ENCODE measurements around the gene ABI3BP. TPM values are rescaled to one million over a fixed set of nuclear protein-coding genes. Genes with fewer than 3 reads are reported as not detected.

Gene ABI3BP
- total RNA-seq, 2 donors from 2014 or later = not detected

DNA sequence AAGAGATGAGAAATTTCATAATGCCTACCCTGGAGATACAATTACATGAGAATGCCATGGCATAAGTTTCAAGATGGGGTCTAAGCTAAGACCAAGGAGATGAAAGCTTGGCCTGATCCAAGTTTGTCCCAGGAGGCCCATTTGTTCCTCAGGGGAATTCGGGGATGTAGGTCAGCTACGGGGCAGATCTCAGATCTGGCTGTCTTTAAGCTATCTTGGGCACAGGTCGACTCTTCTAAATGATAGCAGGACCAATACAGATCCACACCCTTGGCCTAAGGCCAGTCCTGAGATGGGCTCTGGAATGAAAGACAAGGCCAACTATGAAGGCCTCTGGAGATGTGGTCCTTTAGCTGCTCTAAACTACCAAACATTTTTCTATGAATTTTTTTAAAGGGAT is 16.6 kb downstream of the ABI3BP start:
- no peak for ATAC-seq
- H3K27me3 Mint-ChIP-seq = peaks cover 17% of the 10 kb centered on the region
- no peak overlapping the region for H3K27ac Mint-ChIP-seq
- no peak for DNase-seq
- no peaks in the 10 kb centered on the region for H3K9me3 ChIP-seq (ENCODE audit: control insufficient read depth, low read length, poor library complexity, severe bottlenecking)
- H3K4me1 Mint-ChIP-seq = no peaks in the 10 kb centered on the region
- H3K4me3 Mint-ChIP-seq = no peak overlapping the region
- H3K36me3 Mint-ChIP-seq (ENCODE audit: low read depth) = no peaks in the 10 kb centered on the region

DNA sequence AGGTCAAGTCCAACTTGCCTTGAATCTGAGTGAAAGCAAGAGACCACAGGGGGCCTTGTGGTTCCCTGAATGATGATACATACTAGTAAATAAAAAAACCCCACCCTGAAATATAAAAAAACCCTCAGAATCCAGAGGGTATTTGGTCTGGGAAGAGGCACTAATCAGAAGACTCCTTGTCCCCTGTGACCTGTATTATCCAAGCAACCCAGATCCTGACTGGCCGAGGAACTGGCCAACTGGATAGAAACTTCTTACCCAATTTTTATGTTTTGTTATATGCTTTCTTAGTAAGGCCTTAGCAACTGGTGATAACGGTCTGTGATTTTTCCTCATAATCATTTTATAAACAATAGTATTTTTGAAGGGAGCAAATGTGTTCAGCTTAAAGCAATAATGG is 17.5 kb downstream of the ABI3BP start:
- ATAC-seq = no peak
- H3K36me3 Mint-ChIP-seq (ENCODE audit: low read depth) = no peaks in the 10 kb centered on the region
- no peak overlapping the region for H3K4me3 Mint-ChIP-seq
- DNase-seq = no peak
- peaks cover 20% of the 10 kb centered on the region for H3K27me3 Mint-ChIP-seq
- H3K27ac Mint-ChIP-seq = no peak overlapping the region
- H3K9me3 ChIP-seq (ENCODE audit: control insufficient read depth, low read length, poor library complexity, severe bottlenecking) = no peaks in the 10 kb centered on the region
- no peaks in the 10 kb centered on the region for H3K4me1 Mint-ChIP-seq

DNA sequence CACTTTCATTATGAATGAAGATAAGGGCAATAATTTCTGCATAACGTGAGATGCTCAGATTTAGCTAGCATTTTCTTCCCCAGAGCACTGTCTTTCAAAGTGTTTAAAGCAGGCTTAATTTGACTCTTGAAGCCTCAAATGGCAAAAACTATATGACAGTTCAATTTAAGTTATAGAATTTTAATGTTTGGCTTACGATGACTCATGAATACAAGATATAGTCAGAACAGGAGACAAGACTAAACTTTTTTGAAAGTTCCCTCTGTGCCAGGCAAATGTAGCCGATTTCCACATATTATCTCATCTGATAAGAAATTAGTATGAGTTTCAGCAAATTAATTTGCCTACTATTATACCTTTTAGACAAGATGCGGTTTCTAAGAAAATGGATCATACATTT is 19.6 kb downstream of the ABI3BP start:
- Mint-ChIP-seq H3K36me3 (ENCODE audit: low read depth) (no peaks in the 10 kb centered on the region), H3K4me3 (no peak overlapping the region), H3K27ac (no peak overlapping the region), H3K27me3 (peaks cover 11% of the 10 kb centered on the region), H3K4me1 (no peaks in the 10 kb centered on the region)
- DNase-seq = no peak
- no peaks in the 10 kb centered on the region for H3K9me3 ChIP-seq (ENCODE audit: control insufficient read depth, low read length, poor library complexity, severe bottlenecking)
- no peak for ATAC-seq

DNA sequence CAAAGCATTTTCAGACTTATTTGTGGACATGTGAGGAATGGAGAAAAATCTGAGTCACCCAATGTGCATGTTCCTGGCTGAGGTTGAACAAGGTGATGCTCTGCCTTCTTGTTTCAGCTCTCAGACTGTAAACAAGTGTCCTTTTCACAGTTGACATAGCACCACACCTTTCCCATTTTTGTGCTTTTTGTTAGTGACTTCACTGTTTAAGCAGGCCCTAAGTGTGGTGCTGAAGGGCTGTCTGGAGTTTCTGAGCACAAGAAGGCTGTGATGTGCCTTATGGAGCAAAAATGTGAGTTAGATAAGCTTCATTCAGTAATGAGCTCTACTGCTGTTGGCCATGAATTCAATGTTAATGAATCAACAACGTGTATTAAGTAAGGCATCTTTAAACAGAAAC is 20.4 kb downstream of the ABI3BP start:
- Mint-ChIP-seq H3K4me3 (no peak overlapping the region), H3K27me3 (peaks cover 11% of the 10 kb centered on the region), H3K27ac (no peak overlapping the region), H3K36me3 (ENCODE audit: low read depth) (no peaks in the 10 kb centered on the region), H3K4me1 (no peaks in the 10 kb centered on the region)
- H3K9me3 ChIP-seq (ENCODE audit: control insufficient read depth, low read length, poor library complexity, severe bottlenecking) = no peaks in the 10 kb centered on the region
- no peak for ATAC-seq
- DNase-seq = no peak

DNA sequence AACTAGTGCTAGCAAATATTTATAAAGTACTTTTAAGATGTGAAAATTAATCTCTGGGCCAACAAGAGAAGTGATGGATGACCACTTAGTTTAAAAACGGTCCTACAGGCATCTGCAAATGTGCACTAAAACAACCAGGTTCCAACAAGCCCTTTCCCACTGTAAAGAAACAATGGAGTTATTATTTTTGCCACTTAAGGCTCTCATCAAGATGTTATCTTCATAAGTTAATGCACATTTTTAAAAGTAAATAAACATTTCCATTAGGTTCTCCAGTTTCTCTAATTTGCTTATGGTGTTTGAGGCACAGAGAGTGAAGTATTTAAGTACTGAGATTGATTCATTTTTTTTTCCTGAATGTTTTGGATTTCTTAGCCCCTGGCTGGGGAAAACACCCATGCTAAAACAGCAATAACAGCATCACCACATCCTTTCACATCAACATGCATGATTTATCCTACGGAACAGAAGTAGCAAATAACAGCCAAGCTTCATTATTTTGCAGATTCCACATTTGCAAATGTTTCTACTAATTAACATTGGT is 20.8 kb downstream of the ABI3BP start:
- H3K4me3 Mint-ChIP-seq = no peak overlapping the region
- ATAC-seq = no peak

DNA sequence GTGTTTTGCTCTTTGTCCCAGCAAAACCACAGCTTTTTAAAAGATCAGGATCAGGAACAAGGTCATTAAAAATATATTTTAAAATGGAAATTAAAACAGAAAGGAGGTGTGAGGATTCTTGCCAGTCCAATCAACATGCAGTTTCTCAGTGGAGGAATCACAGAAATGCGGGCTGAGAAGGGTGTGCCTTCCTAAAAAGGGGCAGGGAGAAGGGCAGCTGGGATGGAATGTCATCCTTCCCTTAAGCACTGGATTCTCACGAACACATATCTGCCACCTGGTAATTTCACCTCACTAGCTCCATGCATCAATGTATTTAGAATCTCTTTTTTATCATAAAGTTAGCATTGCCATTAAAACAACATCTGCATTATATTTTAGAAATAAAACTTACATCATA is 21.4 kb downstream of the ABI3BP start:
- H3K9me3 ChIP-seq (ENCODE audit: control insufficient read depth, low read length, poor library complexity, severe bottlenecking) = no peaks in the 10 kb centered on the region
- H3K4me1 Mint-ChIP-seq = no peaks in the 10 kb centered on the region
- no peak for ATAC-seq
- DNase-seq = no peak
- H3K36me3 Mint-ChIP-seq (ENCODE audit: low read depth) = no peaks in the 10 kb centered on the region
- H3K27ac Mint-ChIP-seq = no peak overlapping the region
- H3K27me3 Mint-ChIP-seq = peaks cover 11% of the 10 kb centered on the region
- H3K4me3 Mint-ChIP-seq = no peak overlapping the region

More for the DNA sequence above, 20.8 kb downstream of the ABI3BP start:
- no peaks in the 10 kb centered on the region for H3K36me3 Mint-ChIP-seq (ENCODE audit: low read depth)
- H3K27me3 Mint-ChIP-seq = peaks cover 11% of the 10 kb centered on the region
- DNase-seq = no peak
- H3K27ac Mint-ChIP-seq = no peak overlapping the region
- H3K4me1 Mint-ChIP-seq = no peaks in the 10 kb centered on the region
- no peaks in the 10 kb centered on the region for H3K9me3 ChIP-seq (ENCODE audit: control insufficient read depth, low read length, poor library complexity, severe bottlenecking)

DNA sequence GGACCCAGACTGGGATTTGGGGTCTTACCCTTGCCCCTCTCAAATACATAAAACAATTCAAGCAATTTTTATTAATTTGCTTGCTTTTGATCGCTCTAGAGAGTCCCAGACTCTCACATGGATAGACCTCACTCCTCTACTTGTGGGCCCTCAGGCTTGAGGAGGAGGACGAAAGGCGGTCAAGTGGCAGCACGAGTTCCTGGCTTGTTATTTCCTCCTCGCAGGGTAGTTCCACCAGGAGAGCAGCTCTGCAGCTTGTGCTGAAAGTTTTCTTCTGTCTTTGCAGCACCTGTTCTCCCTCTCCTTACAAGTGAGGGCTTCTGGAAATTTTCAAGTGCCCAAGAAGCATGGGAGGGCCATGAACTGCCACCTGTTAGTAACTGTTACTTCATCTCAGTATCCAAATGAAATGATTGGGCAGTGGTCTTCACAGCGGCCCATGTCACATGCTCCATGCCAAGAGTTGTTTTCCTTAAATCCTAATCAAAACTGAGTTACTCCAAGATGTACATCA is 22.7 kb downstream of the ABI3BP start:
- no peak overlapping the region for H3K27ac Mint-ChIP-seq
- no peaks in the 10 kb centered on the region for H3K9me3 ChIP-seq (ENCODE audit: control insufficient read depth, low read length, poor library complexity, severe bottlenecking)
- peaks cover 11% of the 10 kb centered on the region for H3K27me3 Mint-ChIP-seq
- no peaks in the 10 kb centered on the region for H3K36me3 Mint-ChIP-seq (ENCODE audit: low read depth)
- H3K4me3 Mint-ChIP-seq = no peak overlapping the region
- ATAC-seq = no peak
- no peak for DNase-seq
- H3K4me1 Mint-ChIP-seq = no peaks in the 10 kb centered on the region

DNA sequence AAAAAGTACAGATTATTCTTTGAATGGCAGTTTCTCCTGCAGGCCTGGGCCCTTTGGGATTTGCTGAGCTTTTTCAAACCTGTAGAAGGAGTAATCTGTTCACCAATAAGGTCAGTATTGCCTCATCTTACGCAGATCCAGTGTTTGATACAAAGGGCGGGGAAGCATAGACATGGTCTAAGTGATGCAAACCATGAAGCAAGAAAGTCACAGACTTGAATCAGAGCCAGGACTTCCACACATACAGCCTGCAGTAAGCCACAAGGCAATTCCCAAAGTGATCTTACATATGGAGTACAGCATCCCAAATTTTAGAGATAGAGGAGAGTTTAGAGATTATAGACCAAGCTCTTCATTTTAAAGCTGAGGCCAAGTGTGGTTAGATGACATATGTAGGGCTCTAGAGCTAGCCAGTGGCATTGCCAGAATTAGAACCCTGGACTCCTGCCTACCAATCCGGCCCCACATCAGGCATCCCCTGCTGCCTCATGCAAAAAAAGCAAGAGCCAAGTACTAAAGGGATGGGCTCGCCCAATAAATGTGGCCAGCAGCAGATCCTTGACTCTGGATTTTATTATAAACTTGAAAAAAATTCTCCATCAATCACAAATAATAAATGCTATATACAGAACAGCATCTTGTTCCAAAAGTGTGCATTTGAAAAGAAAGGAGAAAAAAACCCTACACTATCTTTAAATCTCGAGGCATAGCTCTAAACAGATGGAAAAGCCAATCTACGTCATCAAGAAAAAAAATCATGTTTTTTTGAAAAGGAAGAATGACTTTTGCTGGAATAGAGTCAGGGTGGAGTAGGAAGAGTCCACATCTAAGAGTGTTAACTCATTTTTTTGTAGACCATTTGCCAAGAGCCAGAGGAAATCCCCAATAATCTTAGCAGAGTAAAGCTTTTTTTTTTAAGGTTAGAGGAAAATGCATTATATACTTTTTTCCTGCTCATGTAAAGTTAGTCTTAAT is 24.0 kb downstream of the ABI3BP start:
- no peak overlapping the region for H3K27ac Mint-ChIP-seq
- DNase-seq = no peak
- no peak for ATAC-seq
- H3K9me3 ChIP-seq (ENCODE audit: control insufficient read depth, low read length, poor library complexity, severe bottlenecking) = no peaks in the 10 kb centered on the region
- H3K4me3 Mint-ChIP-seq = no peak overlapping the region
- peaks cover 16% of the 10 kb centered on the region for H3K27me3 Mint-ChIP-seq
- no peaks in the 10 kb centered on the region for H3K4me1 Mint-ChIP-seq
- H3K36me3 Mint-ChIP-seq (ENCODE audit: low read depth) = no peaks in the 10 kb centered on the region

DNA sequence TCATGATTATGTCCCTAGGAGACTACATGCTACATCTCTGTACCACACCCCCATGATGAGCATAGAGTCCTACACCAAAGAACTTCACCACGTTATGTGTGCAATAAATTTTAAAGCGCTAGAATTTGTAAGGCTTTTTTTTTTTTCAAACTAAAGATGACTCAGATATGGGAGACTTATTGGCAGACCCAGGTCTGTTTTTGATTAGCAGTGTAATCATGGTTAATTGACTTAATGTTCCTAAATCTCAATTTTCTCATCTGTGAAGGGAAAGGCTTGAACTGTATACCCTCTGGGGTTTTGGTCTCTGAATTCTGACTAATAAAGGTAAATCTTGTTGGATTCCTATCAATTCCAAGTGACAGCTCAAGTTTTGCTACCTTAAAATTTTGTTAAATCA is 26.4 kb downstream of the ABI3BP start:
- Mint-ChIP-seq H3K4me3 (no peak overlapping the region), H3K27me3 (peaks cover 12% of the 10 kb centered on the region), H3K4me1 (no peaks in the 10 kb centered on the region), H3K36me3 (ENCODE audit: low read depth) (no peaks in the 10 kb centered on the region), H3K27ac (no peak overlapping the region)
- H3K9me3 ChIP-seq (ENCODE audit: control insufficient read depth, low read length, poor library complexity, severe bottlenecking) = no peaks in the 10 kb centered on the region
- DNase-seq = no peak
- no peak for ATAC-seq

DNA sequence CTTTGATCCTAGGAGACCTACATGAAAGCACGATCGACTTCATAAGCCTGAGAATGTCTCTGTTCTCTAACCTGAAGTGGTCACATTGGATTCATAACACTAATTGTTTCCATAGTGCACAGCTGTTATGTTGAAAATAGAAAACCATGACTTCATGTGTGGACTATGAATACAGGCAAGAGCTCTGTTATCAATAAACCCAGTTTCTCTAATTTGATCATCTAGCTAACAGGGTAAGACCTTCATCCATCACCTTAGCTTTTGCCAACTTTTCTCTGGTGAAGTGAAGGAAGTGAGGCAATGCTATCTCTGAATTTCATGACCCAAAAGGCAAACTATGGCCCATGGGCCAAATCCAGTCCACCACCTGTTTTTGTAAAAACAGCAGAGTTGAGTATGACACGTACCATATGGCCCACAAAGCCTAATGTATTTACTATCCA is 27.2 kb downstream of the ABI3BP start:
- Mint-ChIP-seq H3K4me3 (no peak overlapping the region), H3K27ac (no peak overlapping the region), H3K36me3 (ENCODE audit: low read depth) (no peaks in the 10 kb centered on the region), H3K4me1 (no peaks in the 10 kb centered on the region), H3K27me3 (peaks cover 6% of the 10 kb centered on the region)
- ATAC-seq = no peak
- no peaks in the 10 kb centered on the region for H3K9me3 ChIP-seq (ENCODE audit: control insufficient read depth, low read length, poor library complexity, severe bottlenecking)
- DNase-seq = no peak

DNA sequence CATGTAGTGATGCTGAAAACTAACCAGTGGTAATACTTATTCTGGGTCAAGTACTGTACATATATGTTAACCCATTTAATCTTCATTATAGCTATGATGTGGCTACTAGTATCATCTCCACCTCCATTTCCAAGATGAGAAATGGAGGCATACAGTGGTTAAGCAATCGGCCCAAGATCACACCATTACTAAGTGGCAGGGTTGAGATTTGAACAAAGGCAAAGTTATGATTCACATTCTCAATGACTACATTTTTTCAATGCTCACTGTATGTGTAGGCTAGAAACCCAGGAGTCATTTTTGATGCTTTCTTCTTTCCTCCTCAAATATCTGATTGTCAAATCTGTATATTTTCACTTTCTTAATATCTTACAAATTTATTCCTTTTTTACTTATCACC is 30.2 kb downstream of the ABI3BP start:
- H3K36me3 Mint-ChIP-seq (ENCODE audit: low read depth) = no peaks in the 10 kb centered on the region
- no peaks in the 10 kb centered on the region for H3K9me3 ChIP-seq (ENCODE audit: control insufficient read depth, low read length, poor library complexity, severe bottlenecking)
- DNase-seq (no peak), ATAC-seq (no peak)
- no peak overlapping the region for H3K4me3 Mint-ChIP-seq
- H3K27ac Mint-ChIP-seq = no peak overlapping the region
- H3K4me1 Mint-ChIP-seq = no peaks in the 10 kb centered on the region
- peaks cover 4% of the 10 kb centered on the region for H3K27me3 Mint-ChIP-seq

DNA sequence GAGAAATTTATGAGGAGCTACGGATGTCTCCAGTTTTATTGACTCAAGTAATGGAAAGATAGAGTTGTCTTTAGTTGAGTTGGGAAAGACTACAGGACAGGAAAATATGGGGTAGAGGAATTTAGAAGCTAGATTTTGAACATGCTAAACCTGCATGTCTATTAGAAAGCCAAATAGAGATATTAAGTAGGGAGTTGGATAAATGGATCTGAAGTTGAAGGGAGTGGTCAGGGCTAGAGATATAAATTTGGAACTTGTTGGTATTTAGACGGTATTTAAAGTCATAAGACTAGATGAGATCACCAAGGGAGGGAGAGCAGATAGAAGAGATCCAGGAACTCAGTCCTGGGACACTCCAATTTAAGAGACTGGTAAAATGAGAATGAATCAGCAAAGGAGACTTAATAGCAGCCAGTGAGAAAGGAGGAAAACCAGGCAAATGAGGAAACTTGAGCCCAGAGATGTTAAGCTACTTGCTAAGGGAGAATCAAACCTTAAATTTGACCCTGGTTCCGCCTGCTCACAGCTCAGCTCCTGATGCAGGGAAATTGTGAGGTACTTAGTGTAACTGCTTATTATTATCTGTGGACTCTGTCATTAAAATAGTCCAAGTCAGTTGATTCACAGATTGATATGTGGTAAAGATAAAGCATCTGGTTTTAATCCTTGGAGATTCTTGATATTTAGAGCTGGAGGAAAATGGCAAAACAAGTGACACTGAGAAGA is 35.8 kb downstream of the ABI3BP start:
- Mint-ChIP-seq H3K36me3 (ENCODE audit: low read depth) (no peaks in the 10 kb centered on the region), H3K27ac (no peak overlapping the region), H3K4me3 (no peak overlapping the region), H3K4me1 (no peaks in the 10 kb centered on the region), H3K27me3 (peaks cover 8% of the 10 kb centered on the region)
- DNase-seq = no peak
- no peaks in the 10 kb centered on the region for H3K9me3 ChIP-seq (ENCODE audit: control insufficient read depth, low read length, poor library complexity, severe bottlenecking)
- no peak for ATAC-seq

DNA sequence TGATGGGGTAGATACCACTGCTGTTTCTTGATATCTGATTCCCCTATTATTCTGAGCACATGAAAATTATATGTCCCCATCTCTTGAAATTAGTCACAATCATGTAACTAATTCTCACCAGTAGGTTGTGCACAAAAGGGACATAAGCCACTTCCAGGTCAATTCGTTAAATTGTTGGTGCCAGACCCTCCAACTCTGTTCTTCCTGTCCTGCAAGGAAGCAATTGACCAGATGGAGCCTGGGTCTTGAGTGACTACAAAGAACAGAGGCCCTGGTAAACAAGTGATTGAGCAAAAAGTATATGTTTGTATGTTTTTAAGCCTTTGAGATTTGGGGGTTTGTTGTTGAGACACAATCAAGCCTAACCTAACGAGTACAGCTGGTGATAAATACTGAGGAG is 36.9 kb downstream of the ABI3BP start:
- Mint-ChIP-seq H3K4me3 (no peak overlapping the region), H3K4me1 (no peaks in the 10 kb centered on the region), H3K27ac (no peak overlapping the region), H3K27me3 (peaks cover 8% of the 10 kb centered on the region), H3K36me3 (ENCODE audit: low read depth) (no peaks in the 10 kb centered on the region)
- DNase-seq (no peak), ATAC-seq (no peak)
- H3K9me3 ChIP-seq (ENCODE audit: control insufficient read depth, low read length, poor library complexity, severe bottlenecking) = no peaks in the 10 kb centered on the region

Data from T-helper 17 cell (primary cell).